Myometrial cell (primary cell): ENCODE measurements around the gene OR5T2. TPM values are rescaled to one million over a fixed set of nuclear protein-coding genes. Genes with fewer than 3 reads are reported as not detected.

Source experiments
- total RNA-seq: library from RNA; depleted of rRNA; stranded (reverse); fragments of >200 nt; gene quantifications from 2 replicates; pipeline ENCODE4 v1.2.3, GENCODE V29; 2015

OR5T2 gene
- not detected in 2 replicates for total RNA-seq

GRCh38 chr11:56234155-56234554, at the start of gene OR5T2:
Gene OR5T2 (minus strand): TSS chr11:56234255. CDS start chr11:56233062, 1,193 bp downstream.

GRCh38 chr11:56273854-56274253, 39.8 kb upstream of the OR5T2 start, which contains the start of gene OR5T1:
Gene OR5T1 (plus strand): TSS chr11:56274154. CDS start chr11:56275639, 1,485 bp downstream.

GRCh38 chr11:56251954-56252353, 17.9 kb upstream of the OR5T2 start, which contains the start of gene OR5T3:
Gene OR5T3 (plus strand): TSS chr11:56252254. CDS start chr11:56252254, 0 bp downstream.

Other genes with a start within 250 kb of the OR5T2 start
- gene OR5F1, start 239.6 kb downstream of the OR5T2 start, total RNA-seq: not detected in 2 replicates
- gene OR5AS1, start 206.6 kb downstream of the OR5T2 start, total RNA-seq: not detected in 2 replicates
- not detected in 2 replicates for gene OR8I2, start 140.9 kb downstream of the OR5T2 start, total RNA-seq
- not detected in 2 replicates for gene OR8H2, start 130.6 kb downstream of the OR5T2 start, total RNA-seq
- not detected in 2 replicates for gene OR8H3, start 111.9 kb downstream of the OR5T2 start, total RNA-seq
- not detected in 2 replicates for gene OR8J3, start 94.1 kb downstream of the OR5T2 start, total RNA-seq
- gene OR8K5, start 73.9 kb downstream of the OR5T2 start, total RNA-seq: not detected in 2 replicates
- not detected in 2 replicates for gene OR5J2, start 57.6 kb downstream of the OR5T2 start, total RNA-seq
- not detected in 2 replicates for gene OR5T3, start 18.0 kb upstream of the OR5T2 start, total RNA-seq
- not detected in 2 replicates for gene OR5T1, start 39.9 kb upstream of the OR5T2 start, total RNA-seq
- not detected in 2 replicates for gene OR8H1, start 58.0 kb upstream of the OR5T2 start, total RNA-seq
- gene OR8K3, start 80.9 kb upstream of the OR5T2 start, total RNA-seq: not detected in 2 replicates
- gene OR8K1, start 111.8 kb upstream of the OR5T2 start, total RNA-seq: not detected in 2 replicates
- gene OR8J1, start 120.0 kb upstream of the OR5T2 start, total RNA-seq: not detected in 2 replicates
- not detected in 2 replicates for gene OR8U1, start 141.4 kb upstream of the OR5T2 start, total RNA-seq
- gene OR5AL1, start 178.4 kb upstream of the OR5T2 start, total RNA-seq: not detected in 2 replicates
- not detected in 2 replicates for gene OR5M3, start 239.1 kb upstream of the OR5T2 start, total RNA-seq